Stimulated activated CD4-positive, alpha-beta T cell treated with anti-CD3 and anti-CD28 coated beads, Interleukin-2, amount 100 ng/mL, for 48 hours (primary cell): ENCODE data around the gene DGCR8.

Source experiments
- DNase-seq, 2 donors: peaks; one replicate each; pipeline ENCODE4 v3.0.0-alpha.2; 2020

Gene DGCR8

GRCh38 chr22:20068640-20069039, 11.4 kb upstream of the DGCR8 start:
- DNase-seq = no peak

DNA sequence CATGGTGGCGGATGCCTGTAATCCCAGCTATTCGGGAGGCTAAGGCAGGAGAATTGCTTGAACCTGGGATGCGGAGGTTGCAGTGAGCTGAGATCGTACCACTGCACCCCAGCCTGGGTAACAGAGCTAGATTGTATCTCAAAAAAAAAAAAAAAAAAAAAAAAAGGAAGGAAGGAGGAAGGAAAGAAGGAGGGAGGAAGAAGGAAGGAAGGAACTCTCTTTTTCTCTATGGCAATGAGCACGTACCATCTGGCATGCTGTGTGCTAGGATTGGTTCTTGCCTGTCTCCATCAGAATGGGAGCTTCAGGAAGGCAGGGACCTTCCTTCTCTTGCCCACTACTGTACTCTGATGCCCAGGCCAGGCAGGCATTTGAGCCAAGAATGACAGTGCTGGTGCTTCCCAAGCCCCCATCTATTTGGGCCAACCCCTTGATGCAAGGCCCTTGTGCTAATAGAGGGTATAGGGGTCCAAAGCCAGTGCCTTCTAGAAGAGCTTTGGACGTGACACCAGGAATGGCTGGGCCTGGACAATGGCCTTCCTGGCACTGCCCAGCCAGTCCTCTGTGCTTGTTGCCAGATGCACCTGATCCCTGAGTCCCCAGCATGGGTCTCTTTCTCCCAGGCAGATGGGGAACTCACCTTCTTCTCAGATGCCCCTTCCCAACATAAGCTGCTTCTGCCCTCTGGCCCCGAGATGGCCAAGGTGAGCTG, 10.6 kb upstream of the DGCR8 start:
- no peak for DNase-seq

- DNase-seq = no peak
Observed at GRCh38 chr22:20071524-20071972, 8.5 kb upstream of the DGCR8 start.

DNA sequence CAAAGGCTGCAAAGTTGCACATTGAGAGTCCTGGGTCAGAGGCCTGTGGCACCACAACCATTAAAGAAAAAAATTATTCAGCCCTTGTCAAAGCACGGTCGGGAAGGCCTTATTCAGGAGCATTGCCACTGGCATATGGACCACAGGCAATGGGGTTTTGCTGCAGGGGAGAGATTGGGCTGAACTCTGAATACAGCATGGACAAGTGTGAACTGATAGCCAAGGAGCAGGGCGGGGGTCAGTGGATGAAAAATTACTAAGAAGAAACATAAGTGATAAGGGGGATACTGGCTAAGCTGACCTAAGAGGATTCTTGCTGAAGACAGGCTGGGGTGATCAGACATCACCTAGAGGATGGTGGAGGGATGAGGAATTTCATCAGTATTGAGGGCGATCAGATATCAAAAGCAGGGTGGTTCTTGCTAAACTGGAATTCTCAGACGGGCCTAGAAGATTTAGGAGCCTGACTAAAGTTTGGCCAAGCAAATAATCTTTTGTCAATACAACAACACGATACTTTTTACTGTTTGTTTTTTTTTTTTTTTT, 3.3 kb upstream of the DGCR8 start:
- DNase-seq = no peak

GRCh38 chr22:20080445-20080775, 369 bp downstream of the DGCR8 start:
- peak; percentile 53 to 61 for DNase-seq

DNA sequence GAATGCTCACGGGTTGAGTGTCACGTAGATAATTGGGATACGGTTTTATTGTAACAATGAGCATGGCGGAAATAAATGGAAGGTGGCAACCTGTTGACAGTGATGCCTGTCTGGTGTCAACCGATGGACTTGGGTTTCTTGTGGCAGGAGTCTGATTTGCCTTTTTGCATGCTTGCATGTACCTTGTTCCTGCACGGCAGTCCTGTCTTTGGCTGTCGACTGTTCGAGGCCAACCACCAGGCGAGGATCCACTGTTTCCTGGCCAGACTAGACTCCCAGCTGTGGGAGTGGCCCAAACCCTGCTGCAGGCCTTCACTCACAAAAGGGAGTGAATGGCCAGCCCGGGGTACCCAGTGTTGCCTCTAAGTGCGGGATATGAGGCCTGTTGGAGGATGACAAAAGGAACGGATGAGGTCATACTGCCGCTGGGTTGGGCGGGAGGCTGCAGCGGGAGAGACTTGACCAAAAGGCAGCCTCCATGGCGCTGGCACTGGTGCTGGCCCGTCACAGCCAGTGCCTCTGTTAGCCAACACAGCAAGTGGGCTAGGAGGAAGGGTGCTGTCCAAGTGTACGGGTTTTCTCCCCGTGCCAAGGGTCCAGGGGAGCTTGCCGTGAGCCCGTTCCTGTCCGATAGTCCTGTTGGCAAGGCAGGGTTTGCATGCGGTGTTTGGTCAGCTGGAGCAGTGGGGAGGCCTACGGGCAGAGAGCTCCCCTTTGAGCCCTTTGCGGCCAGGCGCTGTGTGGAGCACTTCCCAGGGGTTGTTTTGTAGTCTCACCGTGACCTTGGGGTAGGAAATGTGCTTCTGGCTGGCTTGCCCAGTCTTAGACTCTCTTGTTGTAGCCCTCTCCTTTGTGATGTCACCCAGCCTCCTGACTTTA, 974 bp downstream of the DGCR8 start:
- DNase-seq = no peak

DNA sequence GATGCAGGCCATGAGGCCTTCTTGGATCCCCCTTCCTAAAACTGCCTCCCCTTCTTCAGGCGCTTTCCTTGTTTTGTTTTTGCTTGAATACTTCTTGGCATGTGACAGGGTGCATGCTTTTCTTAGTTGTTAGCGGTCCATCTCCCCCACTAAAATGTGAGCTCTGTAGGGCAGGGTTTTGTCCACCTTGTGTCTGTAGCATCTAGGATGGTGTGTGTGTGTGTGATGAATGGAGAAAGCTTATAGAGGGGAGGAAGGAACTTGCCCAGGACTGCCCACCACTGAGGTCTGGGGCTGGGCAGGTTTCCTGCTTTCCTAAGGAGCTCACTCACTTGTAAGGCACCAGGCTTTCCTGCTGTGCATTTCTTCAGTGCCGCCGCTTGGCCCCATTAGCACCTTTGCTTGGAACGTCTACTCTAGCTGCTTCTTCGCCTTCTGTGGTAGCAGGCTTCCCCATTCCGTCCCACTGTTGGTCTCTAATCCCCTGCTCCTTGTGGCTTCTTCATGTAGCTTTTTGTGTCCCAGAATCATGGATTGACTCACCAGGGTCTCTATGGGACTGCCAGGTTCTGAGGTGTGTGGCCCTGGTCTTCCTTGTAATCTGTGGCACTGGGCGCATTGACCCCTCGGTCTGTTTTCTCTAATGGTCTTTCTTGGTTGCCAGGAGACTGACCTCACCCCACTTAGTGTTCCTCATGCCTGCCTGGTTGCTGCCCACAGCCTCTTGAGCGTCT, 3.3 kb downstream of the DGCR8 start:
- no peak for DNase-seq

GRCh38 chr22:20083891-20084546, 4.0 kb downstream of the DGCR8 start:
- no peak for DNase-seq

DNA sequence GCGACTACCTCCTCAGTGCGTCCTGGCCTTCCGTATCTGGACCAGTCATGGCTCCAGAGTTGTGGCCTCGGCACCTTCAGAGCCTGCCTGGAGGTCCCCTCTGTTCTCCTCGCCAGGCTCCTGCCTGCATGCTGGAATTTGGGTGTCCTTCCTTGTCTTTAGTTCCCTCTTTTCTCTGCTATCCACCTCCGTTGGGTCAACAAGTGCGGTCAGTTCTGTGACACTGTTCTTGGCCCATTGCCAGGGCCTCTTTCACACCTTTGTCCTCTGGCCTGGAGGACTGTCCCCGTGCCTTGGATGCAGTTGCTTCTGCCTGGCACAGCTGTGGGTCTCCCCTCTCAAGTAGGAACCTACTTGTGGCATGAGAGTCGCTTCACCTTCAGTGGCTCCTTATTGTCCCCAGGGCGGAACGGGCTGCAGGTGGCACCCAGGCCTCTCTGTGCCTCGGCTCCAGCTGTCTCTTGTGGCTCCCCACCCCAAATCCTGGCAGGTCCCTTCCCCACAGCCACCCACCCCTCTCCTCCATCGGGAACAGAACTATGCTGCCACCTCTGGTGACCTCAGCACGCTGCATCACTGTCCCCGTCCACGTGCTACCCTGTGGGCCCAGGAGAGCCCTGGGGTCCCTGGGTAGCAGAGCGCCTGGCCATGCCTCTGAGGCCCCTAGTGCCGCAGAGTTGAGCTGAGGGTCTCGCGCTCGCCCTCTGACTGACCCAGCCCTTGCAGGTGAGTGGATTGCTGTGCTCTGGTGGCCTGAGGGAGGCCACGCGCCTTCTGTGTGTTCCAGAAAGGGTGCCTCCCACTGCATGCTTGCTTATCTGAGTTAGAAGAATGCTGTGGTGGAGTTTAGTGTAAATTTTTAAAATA, 4.7 kb downstream of the DGCR8 start:
- peak in 1 of 2 donors; percentile 28 for DNase-seq

- no peak for DNase-seq
Observed at GRCh38 chr22:20085651-20086050, 5.6 kb downstream of the DGCR8 start.

DNA sequence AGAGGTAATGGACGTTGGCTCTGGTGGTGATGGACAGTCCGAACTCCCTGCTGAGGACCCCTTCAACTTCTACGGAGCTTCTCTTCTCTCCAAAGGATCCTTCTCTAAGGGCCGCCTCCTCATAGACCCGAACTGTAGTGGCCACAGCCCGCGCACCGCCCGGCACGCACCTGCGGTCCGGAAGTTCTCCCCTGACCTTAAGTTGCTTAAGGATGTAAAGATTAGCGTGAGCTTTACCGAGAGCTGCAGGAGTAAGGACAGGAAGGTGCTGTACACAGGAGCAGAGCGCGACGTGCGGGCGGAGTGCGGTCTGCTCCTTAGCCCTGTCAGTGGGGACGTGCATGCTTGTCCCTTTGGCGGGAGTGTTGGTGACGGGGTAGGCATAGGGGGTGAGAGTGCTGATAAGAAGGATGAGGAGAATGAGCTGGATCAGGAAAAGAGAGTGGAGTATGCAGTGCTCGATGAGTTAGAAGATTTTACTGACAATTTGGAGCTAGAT, 6.1 kb downstream of the DGCR8 start:
- DNase-seq = no peak

DNA sequence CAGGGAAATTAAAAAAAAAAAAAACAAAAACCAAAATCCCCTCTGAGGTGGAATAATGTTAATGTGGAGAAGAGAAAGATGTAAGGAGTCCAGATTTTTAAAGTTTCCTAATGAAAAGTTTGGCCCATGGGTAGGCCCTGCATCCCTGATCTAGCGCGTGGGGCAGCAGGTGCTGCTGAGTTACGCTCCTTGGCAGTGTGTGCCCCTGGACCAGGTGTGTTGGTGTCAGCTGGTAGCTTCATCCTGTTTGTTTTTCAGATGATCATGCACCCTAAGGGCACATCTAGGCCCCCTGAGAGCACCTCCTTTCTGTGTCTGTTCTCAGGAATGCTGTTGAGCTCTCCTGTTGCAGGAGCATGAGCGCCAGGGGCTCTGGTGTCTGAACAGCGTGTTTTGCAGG, 6.7 kb downstream of the DGCR8 start:
- DNase-seq = no peak

- DNase-seq = no peak
Observed at GRCh38 chr22:20087319-20088262, 7.5 kb downstream of the DGCR8 start.

- DNase-seq = no peak
Observed at GRCh38 chr22:20088263-20088648, 8.2 kb downstream of the DGCR8 start.

- no peak for DNase-seq
Observed at GRCh38 chr22:20089226-20089976, 9.4 kb downstream of the DGCR8 start.

GRCh38 chr22:20089977-20090729, 10.1 kb downstream of the DGCR8 start:
- no peak for DNase-seq

- no peak for DNase-seq
Observed at GRCh38 chr22:20090730-20091240, 10.7 kb downstream of the DGCR8 start.

GRCh38 chr22:20091690-20092476, 11.8 kb downstream of the DGCR8 start:
- no peak for DNase-seq
